Heart left ventricle (tissue), 13 donors: Measurements from ENCODE around the gene ACTL6B.

Experiments used
- CTCF ChIP-seq, 12 donors: fragments of 200-600 bp; sonication (generic) in 4 of 12; IDR thresholded peaks; one replicate each; pipeline versions ENCODE4 v1.5.0 to v1.8.0; 2018 to 2022; ENCODE audit warnings: antibody characterized with exemption in 12 of 12, mild to moderate bottlenecking in 5 of 12
- POLR2A ChIP-seq, 2 donors: fragments of 450-650 bp; IDR thresholded peaks; one replicate each; pipeline ENCODE4 v1.6.1; 2017; ENCODE audit warnings: antibody characterized with exemption in 2 of 2, mild to moderate bottlenecking in 2 of 2, moderate library complexity in 2 of 2
- donor health status: ischemic (EF 13 %, LVEDD 7.1; RV severe dilation, severe dysfunction).
- donor health status: DM: no; HTN: yes; CAD: no.
- donor health status: DM: no; HTN: no; CAD: no.
- donor health status: ischemic (EF 25% LVEDD 6.9; RV normal size, moderate dysfunction).
- donor health status: ischemic (EF 25% LVEDD 5.7; RV mildly dilated, moderate dysfunction).
- donor health status: ischemic (EF 35%, LVEDD 5.7; RV mildly dilated, moderate dysfunction).
- donor health status: nonischemic (EF 11% LVEDD 7.7; RV severe dilation, severe dysfunction).
- donor health status: DM: yes; HTN: yes; CAD: no.
- donor health status: PGD.
- donor health status: ischemic (EF 29% LVEDD 5.4; RV normal size, mild dysfunction).
- donor health status: nonischemic (EF 23%, LVEDD 6.1; RV moderate dilation, normal function).

- TF ChIP-seq POLR2A (IDR thresholded peaks at IDR 0.05) (no peak), CTCF (IDR thresholded peaks at IDR 0.05) (no peak)
Measured at GRCh38 chr7:100677308-100678267, 21.3 kb upstream of the ACTL6B start.
